Measurements from ENCODE around the gene TBX6.
"Not testable (repeated sequence)": the region's sequence is repeated elsewhere in the genome, so short reads cannot be mapped to it uniquely, and the experiment has no call there.

DNA sequence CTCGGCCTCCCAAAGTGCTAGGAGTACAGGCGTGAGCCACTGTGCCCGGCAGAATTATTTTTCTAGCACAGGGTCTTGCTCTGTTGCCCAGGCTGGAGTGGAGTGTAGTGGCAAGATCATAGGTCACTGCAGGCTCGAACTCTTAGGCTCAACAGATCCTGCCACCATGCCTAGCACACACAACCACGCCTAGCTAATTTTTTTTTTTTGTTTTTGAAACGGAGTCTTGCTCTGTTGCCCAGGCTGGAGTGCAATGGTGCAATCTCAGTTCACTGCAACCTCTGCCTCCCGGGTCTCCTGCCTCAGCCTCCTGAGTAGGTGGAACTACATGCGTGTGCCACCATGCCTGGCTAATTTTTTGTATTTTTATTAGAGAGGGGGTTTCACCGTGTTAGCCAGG is 34.0 kb upstream of the TBX6 start:
- TF ChIP-seq, protein P1, sequence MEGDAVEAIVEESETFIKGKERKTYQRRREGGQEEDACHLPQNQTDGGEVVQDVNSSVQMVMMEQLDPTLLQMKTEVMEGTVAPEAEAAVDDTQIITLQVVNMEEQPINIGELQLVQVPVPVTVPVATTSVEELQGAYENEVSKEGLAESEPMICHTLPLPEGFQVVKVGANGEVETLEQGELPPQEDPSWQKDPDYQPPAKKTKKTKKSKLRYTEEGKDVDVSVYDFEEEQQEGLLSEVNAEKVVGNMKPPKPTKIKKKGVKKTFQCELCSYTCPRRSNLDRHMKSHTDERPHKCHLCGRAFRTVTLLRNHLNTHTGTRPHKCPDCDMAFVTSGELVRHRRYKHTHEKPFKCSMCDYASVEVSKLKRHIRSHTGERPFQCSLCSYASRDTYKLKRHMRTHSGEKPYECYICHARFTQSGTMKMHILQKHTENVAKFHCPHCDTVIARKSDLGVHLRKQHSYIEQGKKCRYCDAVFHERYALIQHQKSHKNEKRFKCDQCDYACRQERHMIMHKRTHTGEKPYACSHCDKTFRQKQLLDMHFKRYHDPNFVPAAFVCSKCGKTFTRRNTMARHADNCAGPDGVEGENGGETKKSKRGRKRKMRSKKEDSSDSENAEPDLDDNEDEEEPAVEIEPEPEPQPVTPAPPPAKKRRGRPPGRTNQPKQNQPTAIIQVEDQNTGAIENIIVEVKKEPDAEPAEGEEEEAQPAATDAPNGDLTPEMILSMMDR (IDR thresholded peaks at IDR 0.05) = not testable (repeated sequence)
- TF ChIP-seq POLR2A (IDR thresholded peaks at IDR 0.05) = not testable (repeated sequence)
